Spleen (tissue), 7 donors: ENCODE measurements around the gene HCFC1.

Source experiments
- CTCF ChIP-seq, 11 experiments: fragments of 200-600 bp in 7 of 11; fragments of 450-650 bp in 4 of 11; sonication (generic) in 4 of 11; IDR thresholded peaks in 8 of 11; conservative IDR thresholded peaks in 3 of 11; 1 replicate in 7 of 11; 2 replicates in 4 of 11; pipeline versions ENCODE4 v1.4.0 to v1.8.0; 2016 to 2021; ENCODE audit warnings: antibody characterized with exemption in 11 of 11, inconsistent platforms in 4 of 11, mild to moderate bottlenecking in 1 of 11
- POLR2A ChIP-seq, 3 donors: fragments of 450-650 bp; IDR thresholded peaks; one replicate each; pipeline ENCODE4 v1.5.1; 2017; ENCODE audit warnings: antibody characterized with exemption in 3 of 3, mild to moderate bottlenecking in 1 of 3
- donor health status: DM: no; HTN: no; CAD: no; lungs with moderate emphysema.
- donor health status: DM: no; HTN: no; CAD: no.
- donor health status: DM: no; HTN: no; CAD: no.

- TF ChIP-seq CTCF (IDR thresholded peaks at IDR 0.05 in 8 of 11, conservative IDR thresholded peaks at IDR 0.05 in 3 of 11) (no peak), POLR2A (IDR thresholded peaks at IDR 0.05) (no peak)
These were observed 27.9 kb upstream of the HCFC1 start for GRCh38 chrX:153999359-154000037.
